HCT116 (cell line): ENCODE measurements around the gene SEMA4A.

Experiments
- CBX3 ChIP-seq: IDR thresholded peaks from 2 replicates; pipeline ENCODE4 v1.6.1; 2012; ENCODE audit warnings: low read depth
- TF ChIP-seq, protein P1 (sequence below): IDR thresholded peaks from 2 replicates; pipeline ENCODE4 v1.6.1; 2012
- TF ChIP-seq, protein P2 (sequence below), 3 experiments: fragments of 200-600 bp in 1 of 3; sonication (generic) in 1 of 3; IDR thresholded peaks in 2 of 3; conservative IDR thresholded peaks in 1 of 3; 2 replicates each; pipeline ENCODE4 v1.5.1; 2012 to 2017; ENCODE audit warnings: low read depth in 2 of 3, low read length in 2 of 3, antibody characterized with exemption in 1 of 3, borderline replicate concordance in 1 of 3, control low read depth in 1 of 3, mild to moderate bottlenecking in 1 of 3, mixed read lengths in 1 of 3, mixed run types in 1 of 3, moderate library complexity in 1 of 3; ENCODE audit not compliant: insufficient read depth in 1 of 3

DNA sequence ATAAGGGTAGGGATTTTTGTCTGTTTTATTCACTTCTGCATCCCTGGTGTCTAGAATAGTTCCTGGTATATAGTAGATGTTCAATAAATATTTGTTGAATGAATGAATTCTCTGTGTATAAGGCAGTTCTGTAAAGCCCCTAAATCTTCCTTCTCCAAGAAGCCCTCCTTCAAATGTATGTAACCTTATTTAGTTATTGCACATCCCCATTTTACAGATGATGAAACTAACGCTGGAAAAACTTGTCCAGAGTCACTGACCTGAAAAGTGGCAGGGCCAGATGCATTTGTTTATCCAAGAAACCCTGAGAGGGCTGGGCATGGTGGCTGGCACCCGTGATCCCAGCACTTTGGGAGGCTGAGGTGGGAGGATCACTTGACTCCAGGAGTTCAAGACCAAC, 43.1 kb upstream of the SEMA4A start:
- TF ChIP-seq, protein P1, sequence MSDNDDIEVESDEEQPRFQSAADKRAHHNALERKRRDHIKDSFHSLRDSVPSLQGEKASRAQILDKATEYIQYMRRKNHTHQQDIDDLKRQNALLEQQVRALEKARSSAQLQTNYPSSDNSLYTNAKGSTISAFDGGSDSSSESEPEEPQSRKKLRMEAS = no peak
- TF ChIP-seq, protein P2, sequence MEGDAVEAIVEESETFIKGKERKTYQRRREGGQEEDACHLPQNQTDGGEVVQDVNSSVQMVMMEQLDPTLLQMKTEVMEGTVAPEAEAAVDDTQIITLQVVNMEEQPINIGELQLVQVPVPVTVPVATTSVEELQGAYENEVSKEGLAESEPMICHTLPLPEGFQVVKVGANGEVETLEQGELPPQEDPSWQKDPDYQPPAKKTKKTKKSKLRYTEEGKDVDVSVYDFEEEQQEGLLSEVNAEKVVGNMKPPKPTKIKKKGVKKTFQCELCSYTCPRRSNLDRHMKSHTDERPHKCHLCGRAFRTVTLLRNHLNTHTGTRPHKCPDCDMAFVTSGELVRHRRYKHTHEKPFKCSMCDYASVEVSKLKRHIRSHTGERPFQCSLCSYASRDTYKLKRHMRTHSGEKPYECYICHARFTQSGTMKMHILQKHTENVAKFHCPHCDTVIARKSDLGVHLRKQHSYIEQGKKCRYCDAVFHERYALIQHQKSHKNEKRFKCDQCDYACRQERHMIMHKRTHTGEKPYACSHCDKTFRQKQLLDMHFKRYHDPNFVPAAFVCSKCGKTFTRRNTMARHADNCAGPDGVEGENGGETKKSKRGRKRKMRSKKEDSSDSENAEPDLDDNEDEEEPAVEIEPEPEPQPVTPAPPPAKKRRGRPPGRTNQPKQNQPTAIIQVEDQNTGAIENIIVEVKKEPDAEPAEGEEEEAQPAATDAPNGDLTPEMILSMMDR (IDR thresholded peaks at IDR 0.05 in 2 of 3, conservative IDR thresholded peaks at IDR 0.05 in 1 of 3; ENCODE audit: borderline replicate concordance in 1 of 3, insufficient read depth in 1 of 3, low read depth in 2 of 3, low read length in 2 of 3) = no peak
- TF ChIP-seq CBX3 = no peak
